ENCODE data around the gene EGF. TPM values are rescaled to one million over a fixed set of nuclear protein-coding genes. Genes with fewer than 3 reads are reported as not detected.
"Not testable (repeated sequence)": the region's sequence is repeated elsewhere in the genome, so short reads cannot be mapped to it uniquely, and the experiment has no call there.

The EGF gene
- total RNA-seq, 2 donors from 2014 or later = 14.6 to 33.7 TPM

DNA sequence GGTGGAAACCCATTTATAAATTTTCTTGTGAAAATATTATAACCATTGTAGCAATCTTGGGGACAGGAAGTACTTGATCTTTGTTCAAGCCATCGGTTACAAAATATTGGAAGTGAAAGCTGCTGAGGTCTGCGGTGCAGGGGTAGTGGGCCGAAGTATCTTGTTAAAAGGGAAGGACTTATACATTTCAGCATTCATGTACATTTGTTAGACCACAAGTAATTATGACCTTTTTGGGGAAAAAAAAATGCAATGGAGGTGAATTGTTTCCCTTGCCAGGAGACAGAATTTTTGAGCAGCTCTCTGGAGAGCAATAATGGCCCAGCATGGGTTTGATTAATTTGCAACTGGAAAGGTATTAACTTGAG lies 121.3 kb downstream of the EGF start:
- Mint-ChIP-seq H3K4me3 (no peak overlapping the region), H3K27ac (no peak overlapping the region), H3K4me1 (peaks cover 11% of the 10 kb centered on the region), H3K27me3 (ENCODE audit: insufficient read depth) (peaks cover 2% of the 10 kb centered on the region), H3K9me3 (no peaks in the 10 kb centered on the region), H3K36me3 (ENCODE audit: low read depth) (no peaks in the 10 kb centered on the region)
- Histone ChIP-seq H3K36me3 (ENCODE audit: control insufficient read depth, insufficient read depth, low read length) (no peaks in the 10 kb centered on the region), H3K27ac (ENCODE audit: low read depth, low read length) (no peak overlapping the region), H3K9ac (ENCODE audit: extremely low read depth, low read length, poor library complexity, severe bottlenecking) (no peak overlapping the region), H3K9me3 (ENCODE audit: control insufficient read depth, low read length) (no peaks in the 10 kb centered on the region), H3K4me3 (ENCODE audit: low read length) (no peak overlapping the region), H3K27me3 (ENCODE audit: control insufficient read depth, insufficient read depth, low read length, poor library complexity, severe bottlenecking) (no peaks in the 10 kb centered on the region), H3K4me1 (ENCODE audit: control insufficient read depth, insufficient read depth, low read length) (no peaks in the 10 kb centered on the region)
- TF ChIP-seq, protein P1, sequence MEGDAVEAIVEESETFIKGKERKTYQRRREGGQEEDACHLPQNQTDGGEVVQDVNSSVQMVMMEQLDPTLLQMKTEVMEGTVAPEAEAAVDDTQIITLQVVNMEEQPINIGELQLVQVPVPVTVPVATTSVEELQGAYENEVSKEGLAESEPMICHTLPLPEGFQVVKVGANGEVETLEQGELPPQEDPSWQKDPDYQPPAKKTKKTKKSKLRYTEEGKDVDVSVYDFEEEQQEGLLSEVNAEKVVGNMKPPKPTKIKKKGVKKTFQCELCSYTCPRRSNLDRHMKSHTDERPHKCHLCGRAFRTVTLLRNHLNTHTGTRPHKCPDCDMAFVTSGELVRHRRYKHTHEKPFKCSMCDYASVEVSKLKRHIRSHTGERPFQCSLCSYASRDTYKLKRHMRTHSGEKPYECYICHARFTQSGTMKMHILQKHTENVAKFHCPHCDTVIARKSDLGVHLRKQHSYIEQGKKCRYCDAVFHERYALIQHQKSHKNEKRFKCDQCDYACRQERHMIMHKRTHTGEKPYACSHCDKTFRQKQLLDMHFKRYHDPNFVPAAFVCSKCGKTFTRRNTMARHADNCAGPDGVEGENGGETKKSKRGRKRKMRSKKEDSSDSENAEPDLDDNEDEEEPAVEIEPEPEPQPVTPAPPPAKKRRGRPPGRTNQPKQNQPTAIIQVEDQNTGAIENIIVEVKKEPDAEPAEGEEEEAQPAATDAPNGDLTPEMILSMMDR (conservative IDR thresholded peaks at IDR 0.05) = no peak
- no peak for DNase-seq
- WGBS, 2 experiments (ENCODE audit: insufficient coverage in 1 of 2, insufficient read length in 1 of 2) = 91% methylated on average over 3 of the region's 3 CpGs; no CpG with 5 or more reads in 1 of the 2 experiments

DNA sequence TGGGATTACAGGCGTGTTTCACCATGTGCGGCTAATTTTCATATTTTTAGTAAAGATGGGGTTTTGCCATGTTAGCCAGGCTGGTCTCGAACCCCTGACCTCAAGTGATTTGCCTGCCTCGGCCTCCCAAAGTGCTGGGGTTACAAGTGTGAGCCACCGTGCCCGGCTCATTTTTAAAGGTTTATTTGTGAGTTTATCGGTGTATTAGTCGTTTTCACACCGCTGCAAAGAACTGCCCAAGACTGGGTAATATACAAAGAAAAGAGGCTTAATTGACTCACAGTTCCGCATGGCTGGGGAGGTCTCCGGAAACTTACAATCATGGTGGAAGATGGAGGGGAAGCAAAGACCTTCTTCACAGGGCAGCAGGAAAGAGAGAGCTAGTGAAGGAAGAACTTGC lies 126.5 kb downstream of the EGF start:
- H3K27me3 ChIP-seq (ENCODE audit: control insufficient read depth, insufficient read depth, low read length, poor library complexity, severe bottlenecking); H3K9me3 ChIP-seq (ENCODE audit: control insufficient read depth, low read length); H3K36me3 ChIP-seq (ENCODE audit: control insufficient read depth, insufficient read depth, low read length); H3K27ac ChIP-seq (ENCODE audit: low read depth, low read length); H3K27ac Mint-ChIP-seq; H3K4me1 ChIP-seq (ENCODE audit: control insufficient read depth, insufficient read depth, low read length); H3K27me3 Mint-ChIP-seq (ENCODE audit: insufficient read depth); H3K36me3 Mint-ChIP-seq (ENCODE audit: low read depth); DNase-seq; H3K4me3 Mint-ChIP-seq; H3K9ac ChIP-seq (ENCODE audit: extremely low read depth, low read length, poor library complexity, severe bottlenecking); H3K9me3 Mint-ChIP-seq; H3K4me1 Mint-ChIP-seq; H3K4me3 ChIP-seq (ENCODE audit: low read length): not testable (repeated sequence)
- 91 to 95% methylated on average over 8 to 11 of the region's 11 CpGs for WGBS, 2 experiments (ENCODE audit: insufficient coverage in 1 of 2, insufficient read length in 1 of 2)

DNA sequence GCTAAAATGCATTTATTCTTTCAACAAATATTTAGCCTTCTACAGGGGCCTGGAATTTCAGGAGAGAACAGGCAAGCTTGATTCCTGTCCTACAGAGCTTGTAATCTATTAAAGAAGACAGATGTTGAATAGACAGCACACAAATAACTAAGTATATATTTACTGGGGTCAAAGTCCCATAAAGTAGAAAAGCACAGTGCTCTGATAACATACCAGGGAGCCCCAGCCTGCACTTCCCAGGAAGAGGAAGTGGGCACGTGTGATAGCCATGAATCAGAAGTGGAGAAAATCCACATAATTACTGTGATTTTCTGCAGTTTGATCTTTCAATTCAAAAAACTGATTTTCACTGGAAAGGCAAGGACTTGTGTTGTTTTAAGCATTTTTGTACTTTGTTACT lies 129.1 kb downstream of the EGF start:
- H3K4me1 Mint-ChIP-seq = no peaks in the 10 kb centered on the region
- no peak overlapping the region for H3K4me3 ChIP-seq (ENCODE audit: low read length)
- H3K9ac ChIP-seq (ENCODE audit: extremely low read depth, low read length, poor library complexity, severe bottlenecking) = no peak overlapping the region
- no peaks in the 10 kb centered on the region for H3K9me3 ChIP-seq (ENCODE audit: control insufficient read depth, low read length)
- H3K27me3 Mint-ChIP-seq (ENCODE audit: insufficient read depth) = peaks cover 2% of the 10 kb centered on the region
- 91 to 100% methylated on average over 1 of the region's 1 CpG for WGBS, 2 experiments (ENCODE audit: insufficient coverage in 1 of 2, insufficient read length in 1 of 2)
- no peak overlapping the region for H3K27ac Mint-ChIP-seq
- H3K4me3 Mint-ChIP-seq = no peak overlapping the region
- peak overlapping the region; percentile 6 for H3K27ac ChIP-seq (ENCODE audit: low read depth, low read length)
- H3K36me3 ChIP-seq (ENCODE audit: control insufficient read depth, insufficient read depth, low read length) = no peaks in the 10 kb centered on the region
- TF ChIP-seq, protein P1 (conservative IDR thresholded peaks at IDR 0.05) = no peak
- DNase-seq = no peak
- H3K9me3 Mint-ChIP-seq = no peaks in the 10 kb centered on the region
- no peaks in the 10 kb centered on the region for H3K4me1 ChIP-seq (ENCODE audit: control insufficient read depth, insufficient read depth, low read length)
- H3K36me3 Mint-ChIP-seq (ENCODE audit: low read depth) = no peaks in the 10 kb centered on the region
- H3K27me3 ChIP-seq (ENCODE audit: control insufficient read depth, insufficient read depth, low read length, poor library complexity, severe bottlenecking) = no peaks in the 10 kb centered on the region

Data from endodermal cell (in vitro differentiated cells).